ENCODE measurements around the gene KIF16B.

DNA sequence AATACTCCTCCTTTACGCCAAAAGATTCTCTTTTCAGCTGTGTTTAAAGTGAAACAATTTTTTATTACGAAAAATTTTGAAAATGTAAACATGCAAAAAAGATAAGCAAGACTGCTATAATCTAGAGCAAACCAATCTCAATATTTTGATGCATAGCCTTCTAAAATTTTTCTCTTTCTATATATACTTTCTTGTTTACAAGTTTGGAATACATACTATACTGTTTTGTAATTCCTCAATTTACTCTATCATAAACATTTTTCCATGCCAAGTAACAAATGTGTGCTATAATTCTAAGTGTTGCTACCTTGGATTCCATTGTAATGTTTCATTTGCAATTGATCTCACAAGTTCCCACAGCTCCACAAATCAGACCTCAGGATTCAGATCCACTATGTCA lies 43.1 kb upstream of the KIF16B start:
- no peak for TF ChIP-seq ZNF331 (CRISPR knock-in tag; IDR thresholded peaks at IDR 0.05; ENCODE audit: low read depth)
- TF ChIP-seq, protein P1, sequence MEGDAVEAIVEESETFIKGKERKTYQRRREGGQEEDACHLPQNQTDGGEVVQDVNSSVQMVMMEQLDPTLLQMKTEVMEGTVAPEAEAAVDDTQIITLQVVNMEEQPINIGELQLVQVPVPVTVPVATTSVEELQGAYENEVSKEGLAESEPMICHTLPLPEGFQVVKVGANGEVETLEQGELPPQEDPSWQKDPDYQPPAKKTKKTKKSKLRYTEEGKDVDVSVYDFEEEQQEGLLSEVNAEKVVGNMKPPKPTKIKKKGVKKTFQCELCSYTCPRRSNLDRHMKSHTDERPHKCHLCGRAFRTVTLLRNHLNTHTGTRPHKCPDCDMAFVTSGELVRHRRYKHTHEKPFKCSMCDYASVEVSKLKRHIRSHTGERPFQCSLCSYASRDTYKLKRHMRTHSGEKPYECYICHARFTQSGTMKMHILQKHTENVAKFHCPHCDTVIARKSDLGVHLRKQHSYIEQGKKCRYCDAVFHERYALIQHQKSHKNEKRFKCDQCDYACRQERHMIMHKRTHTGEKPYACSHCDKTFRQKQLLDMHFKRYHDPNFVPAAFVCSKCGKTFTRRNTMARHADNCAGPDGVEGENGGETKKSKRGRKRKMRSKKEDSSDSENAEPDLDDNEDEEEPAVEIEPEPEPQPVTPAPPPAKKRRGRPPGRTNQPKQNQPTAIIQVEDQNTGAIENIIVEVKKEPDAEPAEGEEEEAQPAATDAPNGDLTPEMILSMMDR (conservative IDR thresholded peaks at IDR 0.05; ENCODE audit: low read depth in 2 of 2): no peak
- TF ChIP-seq, protein P2, sequence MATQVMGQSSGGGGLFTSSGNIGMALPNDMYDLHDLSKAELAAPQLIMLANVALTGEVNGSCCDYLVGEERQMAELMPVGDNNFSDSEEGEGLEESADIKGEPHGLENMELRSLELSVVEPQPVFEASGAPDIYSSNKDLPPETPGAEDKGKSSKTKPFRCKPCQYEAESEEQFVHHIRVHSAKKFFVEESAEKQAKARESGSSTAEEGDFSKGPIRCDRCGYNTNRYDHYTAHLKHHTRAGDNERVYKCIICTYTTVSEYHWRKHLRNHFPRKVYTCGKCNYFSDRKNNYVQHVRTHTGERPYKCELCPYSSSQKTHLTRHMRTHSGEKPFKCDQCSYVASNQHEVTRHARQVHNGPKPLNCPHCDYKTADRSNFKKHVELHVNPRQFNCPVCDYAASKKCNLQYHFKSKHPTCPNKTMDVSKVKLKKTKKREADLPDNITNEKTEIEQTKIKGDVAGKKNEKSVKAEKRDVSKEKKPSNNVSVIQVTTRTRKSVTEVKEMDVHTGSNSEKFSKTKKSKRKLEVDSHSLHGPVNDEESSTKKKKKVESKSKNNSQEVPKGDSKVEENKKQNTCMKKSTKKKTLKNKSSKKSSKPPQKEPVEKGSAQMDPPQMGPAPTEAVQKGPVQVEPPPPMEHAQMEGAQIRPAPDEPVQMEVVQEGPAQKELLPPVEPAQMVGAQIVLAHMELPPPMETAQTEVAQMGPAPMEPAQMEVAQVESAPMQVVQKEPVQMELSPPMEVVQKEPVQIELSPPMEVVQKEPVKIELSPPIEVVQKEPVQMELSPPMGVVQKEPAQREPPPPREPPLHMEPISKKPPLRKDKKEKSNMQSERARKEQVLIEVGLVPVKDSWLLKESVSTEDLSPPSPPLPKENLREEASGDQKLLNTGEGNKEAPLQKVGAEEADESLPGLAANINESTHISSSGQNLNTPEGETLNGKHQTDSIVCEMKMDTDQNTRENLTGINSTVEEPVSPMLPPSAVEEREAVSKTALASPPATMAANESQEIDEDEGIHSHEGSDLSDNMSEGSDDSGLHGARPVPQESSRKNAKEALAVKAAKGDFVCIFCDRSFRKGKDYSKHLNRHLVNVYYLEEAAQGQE (IDR thresholded peaks at IDR 0.05; ENCODE audit: unreplicated experiment): no peak
- TF ChIP-seq EZH2phosphoT487 (IDR thresholded peaks at IDR 0.05; ENCODE audit: unreplicated experiment): no peak
- no peak for TF ChIP-seq NANOG (IDR thresholded peaks at IDR 0.05; ENCODE audit: borderline replicate concordance)
- TF ChIP-seq CREB1 (CRISPR knock-in tag; IDR thresholded peaks at IDR 0.05; ENCODE audit: low read depth): no peak
- no peak for TF ChIP-seq POLR2AphosphoS5 (IDR thresholded peaks at IDR 0.05; ENCODE audit: low read depth)

Data from GM23338 (cell line).